HCT116 (cell line): ENCODE measurements around the gene MAN1A1. TPM values are rescaled to one million over a fixed set of nuclear protein-coding genes. Genes with fewer than 3 reads are reported as not detected.

Experiments
- ATAC-seq: fragments of 200-7000 bp; cut with Tn5 transposase; 2 replicates; pipeline ENCODE4 v1.9.1; 2020; ENCODE audit warnings: mild to moderate bottlenecking, moderate library complexity
- BruUV-seq: library from RNA; stranded (reverse); fragments of 400-500 nt; replicated peaks from 2 replicates; lab custom pipeline; 2021; lab: Mats Ljungman, UMichigan
- CTCF ChIA-PET: fragments of 300-600 bp; sonication (Branson Sonifier 250); formaldehyde crosslinking; loops from one replicate; lab custom pipeline; 2021; ENCODE audit warnings: antibody characterized with exemption; lab: Charles Lee
- POLR2A ChIA-PET: fragments of 300-600, 350-600 bp; sonication (Branson Sonifier 250); formaldehyde crosslinking; loops from one replicate; lab custom pipeline; 2021; ENCODE audit warnings: antibody characterized with exemption; lab: Charles Lee
- RAD21 ChIA-PET, 2 experiments: fragments of 300-600 bp; sonication (Branson Sonifier 250); formaldehyde crosslinking; loops; one replicate each; lab custom pipeline; 2023; ENCODE audit warnings: low total read pairs in 2 of 2; ENCODE audit not compliant: uncharacterized antibody in 2 of 2, unreplicated experiment in 2 of 2, low non-redundant PET in 1 of 2; lab: Charles Lee
- DNase-seq: peaks from one replicate; pipeline ENCODE4 v3.0.0-alpha.2; 2010; ENCODE audit warnings: low read depth, low spot score
- H2AFZ ChIP-seq: fragments of 200-600 bp; shearing (Covaris generic), sonication (generic); 2 replicates; pipeline ENCODE4 v1.6.1; 2017; ENCODE audit warnings: low read depth, mixed run types, mixed read lengths, antibody characterized with exemption, low read length; ENCODE audit not compliant: poor library complexity, severe bottlenecking
- H3K27ac ChIP-seq: 2 replicates; pipeline ENCODE4 v1.5.1; 2012; ENCODE audit warnings: low read depth, low read length
- H3K27me3 ChIP-seq: fragments of 200-600 bp; sonication (generic); 2 replicates; pipeline ENCODE4 v1.6.1; 2016; ENCODE audit warnings: mixed run types, low read length, mixed read lengths; ENCODE audit not compliant: insufficient read depth
- H3K36me3 ChIP-seq, 2 experiments: fragments of 200-500 bp in 1 of 2; fragments of 200-600 bp in 1 of 2; sonication (Bioruptor generic) in 1 of 2; sonication (generic) in 1 of 2; 2 replicates each; pipeline versions ENCODE4 v1.5.1 to v1.6.1; 2014 to 2016; ENCODE audit warnings: low read length in 2 of 2, inconsistent platforms in 1 of 2, mixed read lengths in 1 of 2, mixed run types in 1 of 2; ENCODE audit not compliant: insufficient read depth in 2 of 2, control insufficient read depth in 1 of 2
- H3K4me1 ChIP-seq, 2 experiments: fragments of 200-600 bp in 1 of 2; sonication (generic) in 1 of 2; 2 replicates each; pipeline versions ENCODE4 v1.5.1 to v1.6.1; 2012 to 2017; ENCODE audit warnings: low read length in 2 of 2, inconsistent platforms in 1 of 2, mild to moderate bottlenecking in 1 of 2, mixed read lengths in 1 of 2, mixed run types in 1 of 2, moderate library complexity in 1 of 2; ENCODE audit not compliant: insufficient read depth in 2 of 2, control insufficient read depth in 1 of 2
- H3K4me2 ChIP-seq: fragments of 200-600 bp; sonication (generic); 2 replicates; pipeline ENCODE4 v1.6.1; 2017; ENCODE audit warnings: mixed run types, low read length, mixed read lengths
- H3K4me3 ChIP-seq, 2 experiments: fragments of 200-600 bp in 1 of 2; sonication (generic) in 1 of 2; replicated peaks in 1 of 2; 2 replicates each; pipeline ENCODE4 v1.5.1; 2011 to 2016; ENCODE audit warnings: low read length in 2 of 2, control low read depth in 1 of 2, low read depth in 1 of 2, mild to moderate bottlenecking in 1 of 2, mixed read lengths in 1 of 2, mixed run types in 1 of 2
- H3K79me2 ChIP-seq: fragments of 200-600 bp; sonication (generic); 2 replicates; pipeline ENCODE4 v1.6.1; 2017; ENCODE audit warnings: mild to moderate bottlenecking, mixed run types, low read length, moderate library complexity, mixed read lengths; ENCODE audit not compliant: insufficient read depth
- H3K9ac ChIP-seq: fragments of 200-600 bp; sonication (generic); 2 replicates; pipeline ENCODE4 v1.6.1; 2016; ENCODE audit warnings: low read length, mixed read lengths
- H3K9me2 ChIP-seq: fragments of 200-600 bp; sonication (generic), shearing (Covaris generic); 2 replicates; pipeline ENCODE4 v1.6.1; 2017; ENCODE audit warnings: mixed run types, mild to moderate bottlenecking, moderate library complexity; ENCODE audit not compliant: insufficient read depth
- H3K9me3 ChIP-seq, 2 experiments: fragments of 200-500 bp in 1 of 2; fragments of 200-600 bp in 1 of 2; sonication (Bioruptor generic) in 1 of 2; sonication (generic) in 1 of 2; 2 replicates each; pipeline ENCODE4 v1.6.1; 2014 to 2017; ENCODE audit warnings: low read length in 2 of 2, mixed read lengths in 2 of 2, inconsistent platforms in 1 of 2, low read depth in 1 of 2, mild to moderate bottlenecking in 1 of 2, mixed run types in 1 of 2, moderate library complexity in 1 of 2; ENCODE audit not compliant: control insufficient read depth in 1 of 2, insufficient read depth in 1 of 2
- H4K20me1 ChIP-seq: fragments of 200-600 bp; sonication (generic), shearing (Covaris generic); 2 replicates; pipeline ENCODE4 v1.6.1; 2017; ENCODE audit warnings: mixed run types, mild to moderate bottlenecking, moderate library complexity; ENCODE audit not compliant: insufficient read depth
- CBX3 ChIP-seq: IDR thresholded peaks from 2 replicates; pipeline ENCODE4 v1.6.1; 2012; ENCODE audit warnings: low read depth
- ELF1 ChIP-seq: IDR thresholded peaks from 2 replicates; pipeline ENCODE4 v1.6.1; 2012; ENCODE audit warnings: low read depth, borderline replicate concordance
- EZH2phosphoT487 ChIP-seq: fragments of 200-600 bp; IDR thresholded peaks from 2 replicates; pipeline ENCODE4 v1.6.1; 2018; ENCODE audit warnings: antibody characterized with exemption, borderline replicate concordance
- JUND ChIP-seq: IDR thresholded peaks from 2 replicates; pipeline ENCODE4 v1.6.1; 2012
- POLR2A ChIP-seq: IDR thresholded peaks from 2 replicates; pipeline ENCODE4 v1.7.0; 2011; ENCODE audit warnings: borderline replicate concordance; ENCODE audit not compliant: insufficient read depth, insufficient read length; ENCODE audit errors: extremely low read depth
- SIN3A ChIP-seq: IDR thresholded peaks from 2 replicates; pipeline ENCODE4 v1.6.1; 2012; ENCODE audit warnings: low read depth
- SP1 ChIP-seq: IDR thresholded peaks from 2 replicates; pipeline ENCODE4 v1.6.1; 2012; ENCODE audit warnings: low read depth
- TCF7L2 ChIP-seq: IDR thresholded peaks from 2 replicates; pipeline ENCODE4 v1.7.0; 2011; ENCODE audit warnings: borderline replicate concordance, inconsistent platforms; ENCODE audit not compliant: insufficient read depth, insufficient read length; ENCODE audit errors: extremely low read depth
- YY1 ChIP-seq: IDR thresholded peaks from 2 replicates; pipeline ENCODE4 v1.6.1; 2011; ENCODE audit warnings: low read length, low read depth, moderate library complexity, mild to moderate bottlenecking; ENCODE audit not compliant: insufficient replicate concordance; ENCODE audit errors: extremely low read depth
- intact Hi-C: fragments of 100-400 bp; cut with micrococcal nuclease; formaldehyde crosslinking; loops from 2 replicates; pipeline ENCODE4 v1.10.0; 2022
- total RNA-seq: library from RNA; stranded (reverse); gene quantifications from one replicate; pipeline ENCODE4 v1.2.1, GENCODE V29; 2021; ENCODE audit not compliant: unreplicated experiment
- TF ChIP-seq, protein P1 (sequence below): IDR thresholded peaks from 2 replicates; pipeline ENCODE4 v1.6.1; 2011; ENCODE audit warnings: mild to moderate bottlenecking, low read length, moderate library complexity; ENCODE audit not compliant: insufficient replicate concordance; ENCODE audit errors: extremely low read depth

MAN1A1 gene
- total RNA-seq, 1 experiment from 2014 or later: 46.0 TPM

DNA sequence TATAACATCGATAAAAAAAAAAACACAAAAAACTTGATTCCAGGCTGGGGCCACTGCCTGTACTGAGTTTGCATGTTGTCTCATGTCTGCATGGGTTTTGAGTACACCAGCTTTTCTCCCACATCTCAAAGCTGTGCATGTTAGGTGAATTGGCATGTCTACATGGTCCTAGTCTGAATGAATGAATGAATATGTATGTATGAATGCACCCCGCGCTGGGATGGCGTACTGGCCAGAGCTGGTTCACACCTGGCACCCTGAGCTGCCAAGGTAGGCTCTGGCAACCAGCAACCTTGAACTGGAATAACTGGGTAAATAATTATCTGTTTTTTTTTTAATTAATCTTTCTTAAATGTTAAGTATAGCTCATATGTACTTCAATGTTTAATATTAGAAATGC is 131.0 kb downstream of the MAN1A1 start (continued):
- TF ChIP-seq, protein P1, sequence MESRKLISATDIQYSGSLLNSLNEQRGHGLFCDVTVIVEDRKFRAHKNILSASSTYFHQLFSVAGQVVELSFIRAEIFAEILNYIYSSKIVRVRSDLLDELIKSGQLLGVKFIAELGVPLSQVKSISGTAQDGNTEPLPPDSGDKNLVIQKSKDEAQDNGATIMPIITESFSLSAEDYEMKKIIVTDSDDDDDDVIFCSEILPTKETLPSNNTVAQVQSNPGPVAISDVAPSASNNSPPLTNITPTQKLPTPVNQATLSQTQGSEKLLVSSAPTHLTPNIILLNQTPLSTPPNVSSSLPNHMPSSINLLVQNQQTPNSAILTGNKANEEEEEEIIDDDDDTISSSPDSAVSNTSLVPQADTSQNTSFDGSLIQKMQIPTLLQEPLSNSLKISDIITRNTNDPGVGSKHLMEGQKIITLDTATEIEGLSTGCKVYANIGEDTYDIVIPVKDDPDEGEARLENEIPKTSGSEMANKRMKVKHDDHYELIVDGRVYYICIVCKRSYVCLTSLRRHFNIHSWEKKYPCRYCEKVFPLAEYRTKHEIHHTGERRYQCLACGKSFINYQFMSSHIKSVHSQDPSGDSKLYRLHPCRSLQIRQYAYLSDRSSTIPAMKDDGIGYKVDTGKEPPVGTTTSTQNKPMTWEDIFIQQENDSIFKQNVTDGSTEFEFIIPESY: no peak
- TF ChIP-seq SP1: no peak
- no peak for TF ChIP-seq CBX3
- no peak for TF ChIP-seq EZH2phosphoT487
- no peak for TF ChIP-seq JUND
- no peak for TF ChIP-seq TCF7L2
- no peak for TF ChIP-seq POLR2A
- TF ChIP-seq SIN3A: no peak
- no peak for TF ChIP-seq ELF1

DNA sequence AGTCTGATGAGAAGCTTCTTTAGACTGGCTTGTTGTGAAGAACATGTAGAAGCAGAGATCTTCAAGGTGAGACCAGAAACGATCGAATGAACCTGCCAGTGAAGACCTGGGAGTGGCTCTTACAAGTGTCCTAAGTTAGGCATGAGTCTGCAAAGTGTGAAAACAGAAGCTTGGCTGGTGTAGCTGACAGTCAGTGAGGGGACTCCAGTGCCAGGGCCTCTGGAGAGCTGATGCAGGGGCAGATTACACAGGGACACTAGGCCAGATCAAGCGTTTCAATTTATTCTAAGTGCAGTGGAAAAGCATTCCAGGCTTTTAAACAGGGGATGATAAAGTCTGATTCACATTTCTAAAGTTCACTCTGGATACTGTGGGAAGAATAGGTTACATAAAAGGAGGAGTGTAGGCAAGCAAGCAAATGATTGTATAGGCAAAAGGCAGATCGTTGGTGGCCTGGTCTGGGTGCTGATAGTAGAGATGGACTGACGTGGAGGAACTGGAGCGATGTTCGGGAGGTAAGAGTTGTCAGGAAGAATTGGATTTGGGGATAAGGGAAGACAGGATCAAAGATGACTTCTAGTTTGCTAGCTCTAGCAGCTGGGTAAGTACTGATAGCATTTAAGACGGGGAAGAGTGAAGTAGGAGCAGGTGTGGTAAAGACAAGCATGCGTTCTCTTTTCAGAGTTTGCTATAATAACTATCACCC is 133.5 kb downstream of the MAN1A1 start:
- ChIA-PET RAD21 (no interaction called here), CTCF (no interaction called here), POLR2A (no interaction called here)
- Histone ChIP-seq H2AFZ (no peak overlapping the region), H3K4me1 (peaks cover 0 to 2% of the 10 kb centered on the region in 2 experiments; a peak in 1 of 4 replicates), H3K9me3 (no peaks in the 10 kb centered on the region), H3K36me3 (no peaks in the 10 kb centered on the region), H3K4me2 (no peak overlapping the region), H3K27me3 (no peaks in the 10 kb centered on the region), H3K9ac (no peak overlapping the region), H3K27ac (no peak overlapping the region), H3K79me2 (no peaks in the 10 kb centered on the region; the same call in 1 of the 2 replicates), H3K4me3 (no peak overlapping the region), H3K9me2 (no peaks in the 10 kb centered on the region), H4K20me1 (no peaks in the 10 kb centered on the region; the same call in 1 of the 2 replicates)
- intact Hi-C loops: no loop called here
- BruUV-seq: no TSS peak
- ATAC-seq: no peak
- DNase-seq: no peak
- TF ChIP-seq YY1: no peak
